Ureter (tissue), 1 donor: ENCODE measurements around the gene AKR1B15. TPM values are rescaled to one million over a fixed set of nuclear protein-coding genes. Genes with fewer than 3 reads are reported as not detected.
A peak's percentile ranks its signal among the peaks of the same experiment; 100 is the strongest.
"Not testable (repeated sequence)": the region's sequence is repeated elsewhere in the genome, so short reads cannot be mapped to it uniquely, and the experiment has no call there.

Experiments
- DNase-seq: peaks from one replicate; pipeline ENCODE4 v3.0.0-alpha.2; 2020; ENCODE audit warnings: low spot score
- total RNA-seq: library from RNA; stranded (reverse); gene quantifications from one replicate; pipeline ENCODE4 v1.2.4, GENCODE V29; 2023
- donor health status: DM: yes; HTN: yes; CAD: no.

The AKR1B15 gene
- total RNA-seq, result 1.6 TPM

GRCh38 chr7:134548877-134549276, at the start of gene AKR1B15:
Gene AKR1B15, plus strand, starts transcription at chr7:134549110. Its CDS starts 15,510 bp downstream, at chr7:134564620.
- DNase-seq, result no peak

GRCh38 chr7:134500406-134500805, 48.5 kb upstream of the AKR1B15 start:
- DNase-seq, result no peak

GRCh38 chr7:134500982-134501381, 47.9 kb upstream of the AKR1B15 start:
- no peak for DNase-seq

GRCh38 chr7:134502463-134503371, 46.2 kb upstream of the AKR1B15 start:
- DNase-seq, result peak; percentile 61

- DNase-seq, result no peak
These were observed 44.2 kb upstream of the AKR1B15 start for GRCh38 chr7:134504660-134505164.

- DNase-seq, result no peak
These were observed 43.1 kb upstream of the AKR1B15 start for GRCh38 chr7:134505856-134506255.

GRCh38 chr7:134509010-134509409, 39.9 kb upstream of the AKR1B15 start:
- DNase-seq, result no peak

- DNase-seq, result no peak
These were observed 38.3 kb upstream of the AKR1B15 start for GRCh38 chr7:134510646-134511045.

- DNase-seq, result no peak
These were observed 36.6 kb upstream of the AKR1B15 start for GRCh38 chr7:134512271-134512670.

- peak; percentile 60 for DNase-seq
These were observed 35.6 kb upstream of the AKR1B15 start for GRCh38 chr7:134513169-134513752.

GRCh38 chr7:134514106-134514505, 34.8 kb upstream of the AKR1B15 start:
- no peak for DNase-seq

- no peak for DNase-seq
These were observed 34.2 kb upstream of the AKR1B15 start for GRCh38 chr7:134514663-134515062.

- DNase-seq, result no peak
These were observed 33.1 kb upstream of the AKR1B15 start for GRCh38 chr7:134515569-134516468.

- DNase-seq, result no peak
These were observed 28.8 kb upstream of the AKR1B15 start for GRCh38 chr7:134520130-134520529.

GRCh38 chr7:134522601-134523000, 26.3 kb upstream of the AKR1B15 start:
- DNase-seq, result no peak

- DNase-seq, result not testable (repeated sequence)
These were observed 23.5 kb upstream of the AKR1B15 start for GRCh38 chr7:134525449-134525848.

GRCh38 chr7:134526552-134527248, 22.2 kb upstream of the AKR1B15 start:
- DNase-seq, result not testable (repeated sequence)

- no peak for DNase-seq
These were observed 20.9 kb upstream of the AKR1B15 start for GRCh38 chr7:134527979-134528371.

GRCh38 chr7:134528749-134529148, 20.2 kb upstream of the AKR1B15 start:
- DNase-seq, result no peak

GRCh38 chr7:134530460-134530859, 18.4 kb upstream of the AKR1B15 start:
- no peak for DNase-seq
